Thyroid gland (tissue), 4 donors: ENCODE data around the gene LRRC51. TPM values are rescaled to one million over a fixed set of nuclear protein-coding genes. Genes with fewer than 3 reads are reported as not detected.

Source experiments
- DNase-seq, 2 donors: peaks; one replicate each; pipeline ENCODE4 v3.0.0-alpha.2; 2019
- H3K27ac ChIP-seq, 3 donors: fragments of 200-600 bp; sonication (generic); 1 replicate in 2 of 3; 2 replicates in 1 of 3; pipeline ENCODE4 v1.5.1; 2016 to 2019; ENCODE audit warnings: mild to moderate bottlenecking in 1 of 3, moderate library complexity in 1 of 3
- H3K27me3 ChIP-seq: fragments of 200-600 bp; sonication (generic); one replicate; pipeline ENCODE4 v1.5.1; 2019
- H3K36me3 ChIP-seq, 2 donors: fragments of 200-600 bp; sonication (generic); one replicate each; pipeline ENCODE4 v1.5.1; 2016 to 2019
- H3K4me1 ChIP-seq, 2 donors: fragments of 200-600 bp; sonication (generic); one replicate each; pipeline ENCODE4 v1.5.1; 2017 to 2019
- H3K4me3 ChIP-seq, 3 donors: fragments of 200-600 bp; sonication (generic); replicated peaks in 1 of 3; 1 replicate in 2 of 3; 2 replicates in 1 of 3; pipeline ENCODE4 v1.5.1; 2016; ENCODE audit warnings: mild to moderate bottlenecking in 1 of 3
- H3K9me3 ChIP-seq: fragments of 200-600 bp; sonication (generic); one replicate; pipeline ENCODE4 v1.5.1; 2017
- CTCF ChIP-seq, 6 experiments: fragments of 200-600 bp in 3 of 6; fragments of 450-650 bp in 3 of 6; sonication (generic) in 3 of 6; IDR thresholded peaks; one replicate each; pipeline ENCODE4 v1.5.1; 2016 to 2019; ENCODE audit warnings: antibody characterized with exemption in 6 of 6, mild to moderate bottlenecking in 2 of 6, inconsistent platforms in 1 of 6, moderate library complexity in 1 of 6
- POLR2A ChIP-seq, 2 donors: fragments of 450-650 bp; IDR thresholded peaks; one replicate each; pipeline ENCODE4 v1.6.1; 2017; ENCODE audit warnings: antibody characterized with exemption in 2 of 2, mild to moderate bottlenecking in 2 of 2, moderate library complexity in 1 of 2
- WGBS, 2 donors: methylation state at CpG; one replicate each; pipeline ENCODE4 v1.1.5; 2017; 5-methylcytosine and 5-hydroxymethylcytosine counted together
- intact Hi-C: fragments of 100-400 bp; cut with DNase I; formaldehyde crosslinking; loops from one replicate; pipeline ENCODE4 v1.15.1; 2023
- total RNA-seq, 4 donors: library from RNA; depleted of rRNA; stranded (reverse); fragments of >200 nt; gene quantifications; one replicate each; pipeline ENCODE4 v1.2.3, GENCODE V29; 2016

Gene LRRC51
- 10 to 100 TPM; 13.0 to 24.5 (median 14.1) TPM for total RNA-seq

- peak; percentile 100 for DNase-seq
- TF ChIP-seq POLR2A (IDR thresholded peaks at IDR 0.05) (peak in 1 of 2 donors; percentile 75), CTCF (IDR thresholded peaks at IDR 0.05) (no peak)
- Histone ChIP-seq H3K9me3 (no peaks in the 10 kb centered on the region), H3K36me3 (no peaks in the 10 kb centered on the region), H3K27me3 (no peaks in the 10 kb centered on the region), H3K4me1 (peaks cover 7 to 12% of the 10 kb centered on the region in 2 donors), H3K4me3 (peak within 1 kb of the TSS; percentile 52 to 79 (median 59)), H3K27ac (peak within 1 kb of the TSS; percentile 73 to 90 (median 81))
- intact Hi-C loops: no loop called here
- 0 to 1% methylated on average over 32 of the region's 60 CpGs for WGBS, 2 donors
These were observed at the start of gene LRRC51, which contains the start of gene NUMA1 for GRCh38 chr11:72080326-72081183. Gene LRRC51, plus strand, starts transcription at chr11:72080850. Its CDS starts 8,234 bp downstream, at chr11:72089084. Gene NUMA1, minus strand, starts transcription at chr11:72080542. Its CDS starts 44,599 bp downstream, at chr11:72035943.

GRCh38 chr11:72036687-72037086 is 44.0 kb upstream of the LRRC51 start:
- no peak overlapping the region for H3K4me3 ChIP-seq
- no peak overlapping the region for H3K27ac ChIP-seq
- 57 to 64% methylated on average over 3 of the region's 3 CpGs for WGBS, 2 donors
- TF ChIP-seq POLR2A (IDR thresholded peaks at IDR 0.05): no peak
- TF ChIP-seq CTCF (IDR thresholded peaks at IDR 0.05): no peak
- DNase-seq: no peak
- peaks cover 16 to 19% of the 10 kb centered on the region in 2 donors for H3K36me3 ChIP-seq
- H3K4me1 ChIP-seq: peaks cover 36 to 51% of the 10 kb centered on the region in 2 donors
- no peaks in the 10 kb centered on the region for H3K27me3 ChIP-seq
- no peaks in the 10 kb centered on the region for H3K9me3 ChIP-seq
- intact Hi-C loops: no loop called here

GRCh38 chr11:72037554-72038311 is 42.9 kb upstream of the LRRC51 start:
- TF ChIP-seq CTCF (IDR thresholded peaks at IDR 0.05) (no peak), POLR2A (IDR thresholded peaks at IDR 0.05) (no peak)
- DNase-seq: no peak

GRCh38 chr11:72038491-72038890 is 42.2 kb upstream of the LRRC51 start:
- H3K36me3 ChIP-seq: peaks cover 7 to 8% of the 10 kb centered on the region in 2 donors
- no peaks in the 10 kb centered on the region for H3K9me3 ChIP-seq
- WGBS, 2 donors: 6 to 8% methylated on average over 2 of the region's 2 CpGs
- DNase-seq: peak; percentile 43 to 47
- peak in 1 of 2 donors; percentile 19 for TF ChIP-seq POLR2A (IDR thresholded peaks at IDR 0.05)
- TF ChIP-seq CTCF (IDR thresholded peaks at IDR 0.05): no peak
- H3K27ac ChIP-seq: peak overlapping the region; percentile 92 to 100 (median 95)
- H3K27me3 ChIP-seq: no peaks in the 10 kb centered on the region
- intact Hi-C loops: no loop called here
- H3K4me1 ChIP-seq: peaks cover 48 to 60% of the 10 kb centered on the region in 2 donors
- H3K4me3 ChIP-seq: peak overlapping the region in 1 of 3 donors; percentile 39

More at GRCh38 chr11:72037554-72038311, 42.9 kb upstream of the LRRC51 start:
- no peaks in the 10 kb centered on the region for H3K27me3 ChIP-seq
- peaks cover 47 to 58% of the 10 kb centered on the region in 2 donors for H3K4me1 ChIP-seq
- H3K4me3 ChIP-seq: no peak overlapping the region
- H3K36me3 ChIP-seq: peaks cover 9 to 14% of the 10 kb centered on the region in 2 donors
- no peaks in the 10 kb centered on the region for H3K9me3 ChIP-seq
- H3K27ac ChIP-seq: peak overlapping the region; percentile 92 to 100 (median 95)
- intact Hi-C loops: no loop called here
- 31 to 44% methylated on average over 4 of the region's 4 CpGs for WGBS, 2 donors
